HepG2 (cell line): ENCODE data around the gene ANKRD39. TPM values are rescaled to one million over a fixed set of nuclear protein-coding genes. Genes with fewer than 3 reads are reported as not detected.

Source experiments
- ATF7-NPFF ChIP-seq: sonication (generic); formaldehyde crosslinking; IDR thresholded peaks from 2 replicates; pipeline ENCODE4 v1.8.1; 2023; ENCODE audit warnings: mild to moderate bottlenecking, low read depth, missing genetic modification reagents, moderate library complexity
- BHLHE40 ChIP-seq: IDR thresholded peaks from 2 replicates; pipeline ENCODE4 v1.6.1; 2011; ENCODE audit warnings: low read length, improper control_type of control experiment
- DR1 ChIP-seq: sonication (generic); formaldehyde crosslinking; IDR thresholded peaks from 2 replicates; pipeline ENCODE4 v1.8.0; 2021; ENCODE audit warnings: mild to moderate bottlenecking, missing genetic modification reagents, inconsistent platforms
- HNF4A ChIP-seq: sonication (generic); formaldehyde crosslinking; IDR thresholded peaks from 2 replicates; pipeline ENCODE4 v1.4.0; 2020; ENCODE audit warnings: missing genetic modification reagents
- HNRNPL ChIP-seq: fragments of 200-400 bp; formaldehyde crosslinking; IDR thresholded peaks from 2 replicates; pipeline ENCODE4 v1.6.1; 2017; ENCODE audit warnings: mild to moderate bottlenecking, low read depth, low read length
- IKZF5 ChIP-seq: IDR thresholded peaks from 2 replicates; pipeline ENCODE4 v1.6.1; 2018; ENCODE audit warnings: missing genetic modification reagents, mild to moderate bottlenecking, missing compliant biosample characterization
- ISL2 ChIP-seq: sonication (generic); formaldehyde crosslinking; IDR thresholded peaks from 2 replicates; pipeline ENCODE4 v1.5.0; 2020; ENCODE audit warnings: missing genetic modification reagents
- KDM3A ChIP-seq: IDR thresholded peaks from 2 replicates; pipeline ENCODE4 v1.6.1; 2018; ENCODE audit warnings: low read depth, missing compliant biosample characterization
- NR1H2 ChIP-seq: sonication (generic); formaldehyde crosslinking; IDR thresholded peaks from 2 replicates; pipeline ENCODE4 v1.8.1; 2022; ENCODE audit warnings: low read depth, missing genetic modification reagents, borderline replicate concordance
- ZNF256 ChIP-seq: sonication (generic); formaldehyde crosslinking; conservative IDR thresholded peaks from 2 replicates; pipeline ENCODE4 v1.4.0; 2020; ENCODE audit warnings: missing genetic modification reagents
- ZNF296 ChIP-seq: sonication (generic); formaldehyde crosslinking; conservative IDR thresholded peaks from 2 replicates; pipeline ENCODE4 v1.5.0; 2020; ENCODE audit warnings: mild to moderate bottlenecking, missing genetic modification reagents
- ZNF530 ChIP-seq: sonication (generic); formaldehyde crosslinking; IDR thresholded peaks from 2 replicates; pipeline ENCODE4 v1.5.0; 2020; ENCODE audit warnings: low read depth, mild to moderate bottlenecking, missing genetic modification reagents
- ZNF552 ChIP-seq: sonication (generic); formaldehyde crosslinking; IDR thresholded peaks from 2 replicates; pipeline ENCODE4 v1.9.0; 2022; ENCODE audit warnings: missing genetic modification reagents, mild to moderate bottlenecking, borderline replicate concordance
- ZNF883 ChIP-seq: sonication (generic); formaldehyde crosslinking; IDR thresholded peaks from 2 replicates; pipeline ENCODE4 v1.5.1; 2020; ENCODE audit warnings: mild to moderate bottlenecking, missing genetic modification reagents; ENCODE audit errors: not compliant biosample characterization
- polyA plus RNA-seq, 8 experiments: library from polyadenylated mRNA; depleted of rRNA in 3 of 8; stranded (reverse) in 7 of 8; unstranded in 1 of 8; fragments of >200 nt; fragmentation: Illumina TruSeq in 4 of 8; extraction: Trizol in 4 of 8; gene quantifications; 2 replicates each; pipeline versions ENCODE4 v1.2.1 to v1.2.3, GENCODE V29; 2011 to 2016; ENCODE audit warnings: low read depth in 4 of 8, missing spikeins in 1 of 8, mixed read lengths in 1 of 8; ENCODE audit not compliant: insufficient read depth in 1 of 8
- total RNA-seq, 5 experiments: library from RNA; depleted of rRNA; stranded (reverse); fragments of >200 nt; fragmentation: Illumina TruSeq; extraction: Trizol; gene quantifications; 2 replicates each; pipeline ENCODE4 v1.2.3, GENCODE V29; 2016; ENCODE audit warnings: low read depth in 1 of 5
- TF ChIP-seq, protein P1 (sequence below): sonication (generic); formaldehyde crosslinking; IDR thresholded peaks from 2 replicates; pipeline ENCODE4 v1.5.0; 2020; ENCODE audit warnings: missing genetic modification reagents
- TF ChIP-seq, protein P2 (sequence below): sonication (generic); formaldehyde crosslinking; IDR thresholded peaks from 2 replicates; pipeline ENCODE4 v1.4.0; 2020; ENCODE audit warnings: missing genetic modification reagents
- TF ChIP-seq, protein P3 (sequence below): sonication (generic); formaldehyde crosslinking; IDR thresholded peaks from 2 replicates; pipeline ENCODE4 v1.4.0; 2020; ENCODE audit warnings: mild to moderate bottlenecking, missing genetic modification reagents

ANKRD39 gene
- total and polyA plus RNA-seq, 2 of the 13 experiments (the other 11 are each of a cell fraction or from before 2014, with no cell fraction given): 23.2 to 24.8 TPM

DNA sequence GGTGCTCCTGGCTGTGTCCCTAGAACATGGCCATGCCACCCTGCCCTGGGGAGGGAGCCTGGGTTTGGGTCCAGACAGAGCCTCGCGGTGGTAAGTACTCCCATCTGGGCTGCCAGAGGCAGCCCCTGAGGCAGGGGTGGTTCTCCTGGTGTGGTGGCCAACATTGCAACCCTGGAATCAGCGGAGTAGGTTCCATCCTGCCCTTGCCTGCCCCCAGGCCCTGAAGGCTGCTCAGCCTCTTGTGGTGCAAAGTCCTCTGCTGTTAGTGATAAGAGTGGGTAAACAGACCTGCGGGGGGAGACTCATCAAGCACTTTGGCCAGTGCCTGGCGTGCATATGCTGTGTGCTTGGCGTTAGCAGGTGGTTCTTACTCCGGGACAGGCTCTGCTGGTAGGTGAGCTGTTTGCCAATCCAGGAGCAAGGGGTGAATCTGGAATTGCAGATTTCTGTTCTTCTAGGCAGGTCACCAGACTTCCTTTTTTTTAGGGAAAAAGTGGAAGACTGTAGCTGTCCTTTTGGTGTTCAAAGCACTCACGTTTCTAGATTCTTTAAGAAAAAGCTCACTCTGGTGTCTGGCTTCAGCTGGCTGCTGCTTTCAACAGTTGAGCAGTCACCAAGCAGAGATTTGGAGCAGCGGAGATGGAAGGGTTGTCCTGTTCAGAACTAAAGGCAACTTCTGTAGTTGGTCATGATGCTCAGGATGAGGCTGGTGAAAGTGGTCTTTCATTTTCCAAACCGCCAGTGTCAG, 38.5 kb downstream of the ANKRD39 start (continued):
- TF ChIP-seq ZNF530 (CRISPR knock-in tag) (no peak), ATF7-NPFF (CRISPR knock-in tag) (peak; percentile 76), HNRNPL (peak; percentile 94), ZNF883 (no peak), HNF4A (CRISPR knock-in tag) (peak; percentile 100), ZNF256 (CRISPR knock-in tag) (peak; percentile 82; the same call in 1 of the 2 replicates), ISL2 (CRISPR knock-in tag) (peak; percentile 94), IKZF5 (CRISPR knock-in tag) (peak; percentile 98), ZNF296 (no peak; the same call in 1 of the 2 replicates), KDM3A (CRISPR knock-in tag) (peak; percentile 93), ZNF552 (CRISPR knock-in tag) (peak; percentile 57; the same call in 1 of the 2 replicates), NR1H2 (CRISPR knock-in tag) (no peak), DR1 (CRISPR knock-in tag) (peak; percentile 55; the same call in 1 of the 2 replicates), BHLHE40 (peak; percentile 73)
- TF ChIP-seq, protein P1, sequence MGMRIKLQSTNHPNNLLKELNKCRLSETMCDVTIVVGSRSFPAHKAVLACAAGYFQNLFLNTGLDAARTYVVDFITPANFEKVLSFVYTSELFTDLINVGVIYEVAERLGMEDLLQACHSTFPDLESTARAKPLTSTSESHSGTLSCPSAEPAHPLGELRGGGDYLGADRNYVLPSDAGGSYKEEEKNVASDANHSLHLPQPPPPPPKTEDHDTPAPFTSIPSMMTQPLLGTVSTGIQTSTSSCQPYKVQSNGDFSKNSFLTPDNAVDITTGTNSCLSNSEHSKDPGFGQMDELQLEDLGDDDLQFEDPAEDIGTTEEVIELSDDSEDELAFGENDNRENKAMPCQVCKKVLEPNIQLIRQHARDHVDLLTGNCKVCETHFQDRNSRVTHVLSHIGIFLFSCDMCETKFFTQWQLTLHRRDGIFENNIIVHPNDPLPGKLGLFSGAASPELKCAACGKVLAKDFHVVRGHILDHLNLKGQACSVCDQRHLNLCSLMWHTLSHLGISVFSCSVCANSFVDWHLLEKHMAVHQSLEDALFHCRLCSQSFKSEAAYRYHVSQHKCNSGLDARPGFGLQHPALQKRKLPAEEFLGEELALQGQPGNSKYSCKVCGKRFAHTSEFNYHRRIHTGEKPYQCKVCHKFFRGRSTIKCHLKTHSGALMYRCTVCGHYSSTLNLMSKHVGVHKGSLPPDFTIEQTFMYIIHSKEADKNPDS (CRISPR knock-in tag): peak; percentile 95; the same call in 1 of the 2 replicates
- TF ChIP-seq, protein P2, sequence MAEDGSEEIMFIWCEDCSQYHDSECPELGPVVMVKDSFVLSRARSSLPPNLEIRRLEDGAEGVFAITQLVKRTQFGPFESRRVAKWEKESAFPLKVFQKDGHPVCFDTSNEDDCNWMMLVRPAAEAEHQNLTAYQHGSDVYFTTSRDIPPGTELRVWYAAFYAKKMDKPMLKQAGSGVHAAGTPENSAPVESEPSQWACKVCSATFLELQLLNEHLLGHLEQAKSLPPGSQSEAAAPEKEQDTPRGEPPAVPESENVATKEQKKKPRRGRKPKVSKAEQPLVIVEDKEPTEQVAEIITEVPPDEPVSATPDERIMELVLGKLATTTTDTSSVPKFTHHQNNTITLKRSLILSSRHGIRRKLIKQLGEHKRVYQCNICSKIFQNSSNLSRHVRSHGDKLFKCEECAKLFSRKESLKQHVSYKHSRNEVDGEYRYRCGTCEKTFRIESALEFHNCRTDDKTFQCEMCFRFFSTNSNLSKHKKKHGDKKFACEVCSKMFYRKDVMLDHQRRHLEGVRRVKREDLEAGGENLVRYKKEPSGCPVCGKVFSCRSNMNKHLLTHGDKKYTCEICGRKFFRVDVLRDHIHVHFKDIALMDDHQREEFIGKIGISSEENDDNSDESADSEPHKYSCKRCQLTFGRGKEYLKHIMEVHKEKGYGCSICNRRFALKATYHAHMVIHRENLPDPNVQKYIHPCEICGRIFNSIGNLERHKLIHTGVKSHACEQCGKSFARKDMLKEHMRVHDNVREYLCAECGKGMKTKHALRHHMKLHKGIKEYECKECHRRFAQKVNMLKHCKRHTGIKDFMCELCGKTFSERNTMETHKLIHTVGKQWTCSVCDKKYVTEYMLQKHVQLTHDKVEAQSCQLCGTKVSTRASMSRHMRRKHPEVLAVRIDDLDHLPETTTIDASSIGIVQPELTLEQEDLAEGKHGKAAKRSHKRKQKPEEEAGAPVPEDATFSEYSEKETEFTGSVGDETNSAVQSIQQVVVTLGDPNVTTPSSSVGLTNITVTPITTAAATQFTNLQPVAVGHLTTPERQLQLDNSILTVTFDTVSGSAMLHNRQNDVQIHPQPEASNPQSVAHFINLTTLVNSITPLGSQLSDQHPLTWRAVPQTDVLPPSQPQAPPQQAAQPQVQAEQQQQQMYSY: peak; percentile 85
- TF ChIP-seq, protein P3, sequence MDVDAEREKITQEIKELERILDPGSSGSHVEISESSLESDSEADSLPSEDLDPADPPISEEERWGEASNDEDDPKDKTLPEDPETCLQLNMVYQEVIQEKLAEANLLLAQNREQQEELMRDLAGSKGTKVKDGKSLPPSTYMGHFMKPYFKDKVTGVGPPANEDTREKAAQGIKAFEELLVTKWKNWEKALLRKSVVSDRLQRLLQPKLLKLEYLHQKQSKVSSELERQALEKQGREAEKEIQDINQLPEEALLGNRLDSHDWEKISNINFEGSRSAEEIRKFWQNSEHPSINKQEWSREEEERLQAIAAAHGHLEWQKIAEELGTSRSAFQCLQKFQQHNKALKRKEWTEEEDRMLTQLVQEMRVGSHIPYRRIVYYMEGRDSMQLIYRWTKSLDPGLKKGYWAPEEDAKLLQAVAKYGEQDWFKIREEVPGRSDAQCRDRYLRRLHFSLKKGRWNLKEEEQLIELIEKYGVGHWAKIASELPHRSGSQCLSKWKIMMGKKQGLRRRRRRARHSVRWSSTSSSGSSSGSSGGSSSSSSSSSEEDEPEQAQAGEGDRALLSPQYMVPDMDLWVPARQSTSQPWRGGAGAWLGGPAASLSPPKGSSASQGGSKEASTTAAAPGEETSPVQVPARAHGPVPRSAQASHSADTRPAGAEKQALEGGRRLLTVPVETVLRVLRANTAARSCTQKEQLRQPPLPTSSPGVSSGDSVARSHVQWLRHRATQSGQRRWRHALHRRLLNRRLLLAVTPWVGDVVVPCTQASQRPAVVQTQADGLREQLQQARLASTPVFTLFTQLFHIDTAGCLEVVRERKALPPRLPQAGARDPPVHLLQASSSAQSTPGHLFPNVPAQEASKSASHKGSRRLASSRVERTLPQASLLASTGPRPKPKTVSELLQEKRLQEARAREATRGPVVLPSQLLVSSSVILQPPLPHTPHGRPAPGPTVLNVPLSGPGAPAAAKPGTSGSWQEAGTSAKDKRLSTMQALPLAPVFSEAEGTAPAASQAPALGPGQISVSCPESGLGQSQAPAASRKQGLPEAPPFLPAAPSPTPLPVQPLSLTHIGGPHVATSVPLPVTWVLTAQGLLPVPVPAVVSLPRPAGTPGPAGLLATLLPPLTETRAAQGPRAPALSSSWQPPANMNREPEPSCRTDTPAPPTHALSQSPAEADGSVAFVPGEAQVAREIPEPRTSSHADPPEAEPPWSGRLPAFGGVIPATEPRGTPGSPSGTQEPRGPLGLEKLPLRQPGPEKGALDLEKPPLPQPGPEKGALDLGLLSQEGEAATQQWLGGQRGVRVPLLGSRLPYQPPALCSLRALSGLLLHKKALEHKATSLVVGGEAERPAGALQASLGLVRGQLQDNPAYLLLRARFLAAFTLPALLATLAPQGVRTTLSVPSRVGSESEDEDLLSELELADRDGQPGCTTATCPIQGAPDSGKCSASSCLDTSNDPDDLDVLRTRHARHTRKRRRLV: no peak
